Measurements from ENCODE around the gene HHIP.

Gene HHIP

GRCh38 chr4:144645631-144646522, at the start of gene HHIP:
HHIP (plus strand) TSS chr4:144646156; CDS start chr4:144646676, 520 bp downstream.
- no peak for DNase-seq

- DNase-seq = no peak
Observed at GRCh38 chr4:144597171-144597570, 48.8 kb upstream of the HHIP start.

- DNase-seq = no peak
Observed at GRCh38 chr4:144599621-144600020, 46.3 kb upstream of the HHIP start.

GRCh38 chr4:144611850-144612249, 34.1 kb upstream of the HHIP start:
- no peak for DNase-seq

- DNase-seq = no peak
Observed at GRCh38 chr4:144614850-144615585, 30.9 kb upstream of the HHIP start.

- no peak for DNase-seq
Observed at GRCh38 chr4:144621681-144622080, 24.3 kb upstream of the HHIP start.

- DNase-seq = no peak
Observed at GRCh38 chr4:144627663-144628076, 18.3 kb upstream of the HHIP start.

GRCh38 chr4:144633215-144633614, 12.7 kb upstream of the HHIP start:
- DNase-seq = no peak

GRCh38 chr4:144634978-144635747, 10.8 kb upstream of the HHIP start:
- no peak for DNase-seq

- no peak for DNase-seq
Observed at GRCh38 chr4:144644368-144645101, 1.4 kb upstream of the HHIP start.

GRCh38 chr4:144645102-144645630, 790 bp upstream of the HHIP start:
- DNase-seq = no peak

GRCh38 chr4:144646523-144647094, 653 bp downstream of the HHIP start:
- no peak for DNase-seq

GRCh38 chr4:144647095-144647561, 1.2 kb downstream of the HHIP start:
- no peak for DNase-seq

- no peak for DNase-seq
Observed at GRCh38 chr4:144647590-144647989, 1.6 kb downstream of the HHIP start.

GRCh38 chr4:144648042-144648441, 2.1 kb downstream of the HHIP start:
- DNase-seq = no peak

- no peak for DNase-seq
Observed at GRCh38 chr4:144649646-144650045, 3.7 kb downstream of the HHIP start.

- no peak for DNase-seq
Observed at GRCh38 chr4:144650311-144651005, 4.5 kb downstream of the HHIP start.

GRCh38 chr4:144653781-144654545, 8.0 kb downstream of the HHIP start:
- DNase-seq = no peak

- DNase-seq = no peak
Observed at GRCh38 chr4:144655491-144655890, 9.5 kb downstream of the HHIP start.

GRCh38 chr4:144656850-144657249, 10.9 kb downstream of the HHIP start:
- DNase-seq = no peak
